ENCODE measurements around the gene TMEM151A. TPM values are rescaled to one million over a fixed set of nuclear protein-coding genes. Genes with fewer than 3 reads are reported as not detected.

Gene TMEM151A
- total RNA-seq, 2 donors from 2014 or later: 0.27 TPM; not detected in 1

GRCh38 chr11:66287889-66288670, 3.6 kb upstream of the TMEM151A start:
- DNase-seq (ENCODE audit: low spot score) (no peak), ATAC-seq (ENCODE audit: insufficient number of reproducible peaks, low FRiP score, low read depth) (no peak)
- H3K9me3 ChIP-seq: no peaks in the 10 kb centered on the region
- H3K36me3 ChIP-seq: peaks cover 4% of the 10 kb centered on the region
- no peak for TF ChIP-seq CTCF (IDR thresholded peaks at IDR 0.05)
- no peaks in the 10 kb centered on the region for H3K27me3 ChIP-seq (replicated peaks; ENCODE audit: insufficient read depth)
- H3K4me3 ChIP-seq: peak overlapping the region; percentile 71
- peak overlapping the region; percentile 73 to 81 for H3K27ac ChIP-seq
- H3K4me1 ChIP-seq (ENCODE audit: control insufficient read depth in 1 of 2, low read depth in 2 of 2): peaks cover 22 to 41% of the 10 kb centered on the region in 2 donors

- ATAC-seq (ENCODE audit: insufficient number of reproducible peaks, low FRiP score, low read depth) (peak; percentile 94), DNase-seq (ENCODE audit: low spot score) (peak; percentile 97)
- Histone ChIP-seq H3K9me3 (no peaks in the 10 kb centered on the region), H3K4me3 (peak within 1 kb of the TSS; percentile 71), H3K36me3 (peaks cover 4% of the 10 kb centered on the region), H3K4me1 (ENCODE audit: control insufficient read depth in 1 of 2, low read depth in 2 of 2) (peaks cover 22 to 41% of the 10 kb centered on the region in 2 donors), H3K27ac (peak within 1 kb of the TSS; percentile 73 to 81), H3K27me3 (replicated peaks; ENCODE audit: insufficient read depth) (no peaks in the 10 kb centered on the region)
- TF ChIP-seq CTCF (IDR thresholded peaks at IDR 0.05): no peak
Observed at GRCh38 chr11:66288671-66289547, 2.8 kb upstream of the TMEM151A start, which contains the start of gene YIF1A. YIF1A (minus strand) TSS chr11:66289143; CDS start chr11:66288985, 158 bp downstream.

- Histone ChIP-seq H3K4me1 (ENCODE audit: control insufficient read depth in 1 of 2, low read depth in 2 of 2) (peaks cover 22 to 41% of the 10 kb centered on the region in 2 donors), H3K27ac (peak overlapping the region; percentile 73 to 81), H3K4me3 (peak overlapping the region; percentile 71), H3K36me3 (no peaks in the 10 kb centered on the region), H3K27me3 (replicated peaks; ENCODE audit: insufficient read depth) (no peaks in the 10 kb centered on the region), H3K9me3 (no peaks in the 10 kb centered on the region)
- no peak for TF ChIP-seq CTCF (IDR thresholded peaks at IDR 0.05)
- DNase-seq (ENCODE audit: low spot score) (no peak), ATAC-seq (ENCODE audit: insufficient number of reproducible peaks, low FRiP score, low read depth) (peak; percentile 7)
Observed at GRCh38 chr11:66289548-66290329, 2.0 kb upstream of the TMEM151A start.

GRCh38 chr11:66290330-66290621, 1.4 kb upstream of the TMEM151A start:
- no peaks in the 10 kb centered on the region for H3K27me3 ChIP-seq (replicated peaks; ENCODE audit: insufficient read depth)

More at GRCh38 chr11:66290330-66290621, 1.4 kb upstream of the TMEM151A start:
- Histone ChIP-seq H3K9me3 (no peaks in the 10 kb centered on the region), H3K27ac (no peak overlapping the region), H3K4me3 (no peak overlapping the region), H3K4me1 (ENCODE audit: control insufficient read depth in 1 of 2, low read depth in 2 of 2) (peaks cover 22 to 39% of the 10 kb centered on the region in 2 donors), H3K36me3 (no peaks in the 10 kb centered on the region)
- ATAC-seq (ENCODE audit: insufficient number of reproducible peaks, low FRiP score, low read depth) (no peak), DNase-seq (ENCODE audit: low spot score) (no peak)
- no peak for TF ChIP-seq CTCF (IDR thresholded peaks at IDR 0.05)

Data from thoracic aorta (tissue), 2 donors.